Bronchial epithelial cell (primary cell): ENCODE results near the gene MARS1. TPM values are rescaled to one million over a fixed set of nuclear protein-coding genes. Genes with fewer than 3 reads are reported as not detected.

Experiments used
- DNase-seq: peaks from one replicate; pipeline ENCODE4 v3.0.0-alpha.2; 2010; ENCODE audit warnings: low read depth
- FAIRE-seq: peaks from 2 replicates; lab custom pipeline; 2011; peaks lifted over from hg19 to GRCh38; lab: Jason Lieb, UNC
- H3K27me3 ChIP-seq: 2 replicates; pipeline ENCODE4 v1.5.1; 2011; ENCODE audit warnings: low read length; ENCODE audit not compliant: control insufficient read depth, insufficient read depth
- H3K36me3 ChIP-seq: 2 replicates; pipeline ENCODE4 v1.5.1; 2011; ENCODE audit warnings: low read length; ENCODE audit not compliant: control insufficient read depth, insufficient read depth
- H3K4me3 ChIP-seq: 2 replicates; pipeline ENCODE4 v1.5.1; 2011; ENCODE audit warnings: mild to moderate bottlenecking, low read depth, low read length, control low read depth
- total RNA-seq: library from RNA; depleted of rRNA; stranded (reverse); fragments of >200 nt; gene quantifications from 2 replicates; pipeline ENCODE4 v1.2.1, GENCODE V29; 2014
- TF ChIP-seq, protein P1 (sequence below): IDR thresholded peaks from 2 replicates; pipeline ENCODE4 v1.5.1; 2011; ENCODE audit warnings: mild to moderate bottlenecking, moderate library complexity, low read length, control low read depth, inconsistent platforms; ENCODE audit not compliant: insufficient read depth, severe bottlenecking

MARS1 gene
- total RNA-seq, 1 donor from 2014 or later = 374 TPM

DNA sequence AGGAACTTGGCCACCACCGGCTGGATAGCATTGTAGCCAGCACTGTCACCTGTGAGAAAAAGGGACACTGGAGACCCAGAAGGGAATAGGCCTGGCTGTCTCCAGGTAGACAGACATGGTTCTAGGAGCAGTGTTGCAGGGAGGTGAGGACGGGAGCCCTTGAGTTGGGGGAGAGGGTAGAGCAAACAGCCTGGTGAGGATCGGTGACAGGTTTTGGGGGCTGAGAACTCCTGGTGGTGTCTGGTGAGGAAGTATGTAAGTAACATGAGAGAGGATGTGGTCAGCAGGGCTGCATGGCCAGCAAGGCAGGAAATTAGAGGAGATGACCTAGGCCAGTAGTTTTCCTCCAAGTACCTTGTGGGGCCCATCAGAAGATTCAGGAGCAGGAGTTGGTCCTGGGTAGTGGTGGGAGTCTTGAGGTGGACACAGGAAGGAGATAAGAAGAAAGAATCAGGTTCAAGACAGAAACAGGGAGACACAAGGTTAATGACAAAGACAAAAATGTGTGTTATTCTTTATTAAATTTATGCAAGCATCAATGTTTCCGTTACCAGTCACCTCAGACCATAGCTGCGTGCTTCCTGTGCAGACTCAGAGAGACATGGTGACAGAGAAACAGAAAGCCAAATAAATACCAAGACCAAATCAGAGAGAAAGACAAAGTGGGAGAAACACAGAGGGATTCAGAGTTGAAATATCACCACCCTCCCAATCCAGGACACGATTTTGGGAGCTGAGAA, 8.3 kb upstream of the MARS1 start, which contains the start of gene ARHGAP9:
ARHGAP9 (minus strand) TSS at position 491 of the 740 bp plus-strand sequence; CDS start at position 31, 460 bp downstream.
- H3K27me3 ChIP-seq = peaks cover 27% of the 10 kb centered on the region
- no peak within 1 kb of the TSS for H3K4me3 ChIP-seq
- no peaks in the 10 kb centered on the region for H3K36me3 ChIP-seq
- FAIRE-seq = no peak
- DNase-seq = no peak
- TF ChIP-seq, protein P1, sequence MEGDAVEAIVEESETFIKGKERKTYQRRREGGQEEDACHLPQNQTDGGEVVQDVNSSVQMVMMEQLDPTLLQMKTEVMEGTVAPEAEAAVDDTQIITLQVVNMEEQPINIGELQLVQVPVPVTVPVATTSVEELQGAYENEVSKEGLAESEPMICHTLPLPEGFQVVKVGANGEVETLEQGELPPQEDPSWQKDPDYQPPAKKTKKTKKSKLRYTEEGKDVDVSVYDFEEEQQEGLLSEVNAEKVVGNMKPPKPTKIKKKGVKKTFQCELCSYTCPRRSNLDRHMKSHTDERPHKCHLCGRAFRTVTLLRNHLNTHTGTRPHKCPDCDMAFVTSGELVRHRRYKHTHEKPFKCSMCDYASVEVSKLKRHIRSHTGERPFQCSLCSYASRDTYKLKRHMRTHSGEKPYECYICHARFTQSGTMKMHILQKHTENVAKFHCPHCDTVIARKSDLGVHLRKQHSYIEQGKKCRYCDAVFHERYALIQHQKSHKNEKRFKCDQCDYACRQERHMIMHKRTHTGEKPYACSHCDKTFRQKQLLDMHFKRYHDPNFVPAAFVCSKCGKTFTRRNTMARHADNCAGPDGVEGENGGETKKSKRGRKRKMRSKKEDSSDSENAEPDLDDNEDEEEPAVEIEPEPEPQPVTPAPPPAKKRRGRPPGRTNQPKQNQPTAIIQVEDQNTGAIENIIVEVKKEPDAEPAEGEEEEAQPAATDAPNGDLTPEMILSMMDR = no peak

DNA sequence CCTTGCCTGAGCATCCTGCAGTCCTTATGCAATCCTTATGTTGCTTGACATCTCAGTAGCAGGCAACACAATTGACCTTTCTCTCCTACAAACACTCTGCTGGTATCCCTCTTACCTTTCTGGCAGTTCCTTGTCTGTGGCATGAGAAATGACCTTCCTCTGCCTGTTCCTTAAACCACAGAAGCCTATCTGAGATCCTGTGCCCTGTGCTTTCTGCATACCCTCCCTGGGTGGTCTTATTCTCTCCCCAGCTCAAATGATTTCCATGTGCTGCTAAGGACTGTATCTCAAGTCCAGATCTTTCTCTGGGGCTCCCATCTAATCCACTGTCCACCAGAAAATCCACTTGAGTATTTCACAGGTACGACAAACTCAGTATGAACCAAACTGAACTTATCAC, 6.2 kb upstream of the MARS1 start:
- H3K4me3 ChIP-seq = no peak overlapping the region
- no peak for FAIRE-seq
- H3K36me3 ChIP-seq = no peaks in the 10 kb centered on the region
- H3K27me3 ChIP-seq = peaks cover 7% of the 10 kb centered on the region
- DNase-seq = no peak
- TF ChIP-seq, protein P1 = no peak

DNA sequence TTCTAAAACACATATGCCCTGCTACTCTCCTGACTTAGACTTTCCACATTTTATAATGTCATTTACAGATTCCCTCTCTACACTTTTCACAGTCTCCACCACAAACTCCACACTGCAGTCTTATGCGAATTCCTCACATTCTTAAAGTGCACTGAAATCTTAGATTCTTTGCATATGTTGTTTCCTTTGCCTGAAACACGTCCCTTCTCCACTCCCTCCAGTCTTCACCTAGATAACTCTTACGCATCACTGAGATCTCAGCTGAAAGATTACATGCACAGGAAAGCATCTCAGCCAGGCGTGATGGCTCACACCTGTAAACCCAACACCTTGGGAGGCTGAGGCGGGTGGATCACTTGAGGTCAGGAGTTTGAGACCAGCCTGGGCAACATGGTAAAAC, 4.4 kb upstream of the MARS1 start:
- no peak overlapping the region for H3K4me3 ChIP-seq
- peaks cover 4% of the 10 kb centered on the region for H3K27me3 ChIP-seq
- TF ChIP-seq, protein P1 = no peak
- FAIRE-seq (no peak), DNase-seq (no peak)
- H3K36me3 ChIP-seq = no peaks in the 10 kb centered on the region

DNA sequence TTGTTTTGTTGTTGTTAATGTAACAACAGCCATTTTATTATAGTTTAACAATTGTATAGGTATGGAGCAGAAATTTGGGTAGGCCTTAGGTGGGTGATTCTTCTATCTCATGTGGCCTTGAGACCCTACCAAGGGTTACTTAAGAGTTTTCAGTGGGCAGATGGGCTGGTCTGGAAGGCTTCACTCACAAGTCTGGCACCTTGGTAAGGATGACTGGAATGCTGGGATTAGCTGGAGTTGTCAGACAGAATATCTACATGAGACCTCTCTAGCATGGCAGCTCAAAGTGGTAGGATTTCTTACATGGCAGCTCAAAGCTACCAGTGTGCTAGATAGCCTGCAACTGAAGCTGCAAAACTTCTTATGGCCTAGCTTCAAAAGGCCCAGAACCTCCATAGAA, 2.2 kb upstream of the MARS1 start:
- Histone ChIP-seq H3K27me3 (peaks cover 2% of the 10 kb centered on the region), H3K36me3 (peaks cover 15% of the 10 kb centered on the region), H3K4me3 (no peak overlapping the region)
- DNase-seq (no peak), FAIRE-seq (no peak)
- TF ChIP-seq, protein P1 = no peak

DNA sequence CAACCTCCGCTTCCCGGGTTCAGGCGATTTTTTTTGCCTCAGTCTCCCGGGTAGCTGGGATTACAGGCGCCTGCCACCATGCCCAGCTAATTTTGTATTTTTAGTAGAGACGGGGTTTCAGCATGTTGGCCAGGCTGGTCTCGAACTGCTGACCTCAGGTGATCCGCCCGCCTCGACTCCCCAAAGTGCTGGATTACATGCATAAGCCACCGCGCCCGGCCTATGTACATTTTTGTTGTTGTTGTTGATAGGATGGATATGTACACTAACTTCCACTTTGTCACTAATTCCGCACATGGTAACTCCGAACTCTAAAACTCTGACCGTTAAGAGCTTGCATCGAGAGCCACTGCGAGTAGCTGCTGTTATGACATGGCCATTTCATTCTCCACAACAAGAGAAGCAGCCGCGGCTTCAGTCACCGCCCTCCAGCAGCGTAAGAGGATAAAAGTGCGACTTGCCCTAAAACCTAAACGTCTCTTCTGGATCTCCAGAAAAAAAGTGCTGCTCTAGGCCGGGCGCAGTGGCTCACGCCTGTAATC, 742 bp upstream of the MARS1 start:
- Histone ChIP-seq H3K4me3 (no peak overlapping the region), H3K36me3 (peaks cover 20% of the 10 kb centered on the region), H3K27me3 (no peaks in the 10 kb centered on the region)
- TF ChIP-seq, protein P1 = no peak
- DNase-seq (no peak), FAIRE-seq (no peak)
